ENCODE data around the gene PDRG1.
"Not testable (repeated sequence)": the region's sequence is repeated elsewhere in the genome, so short reads cannot be mapped to it uniquely, and the experiment has no call there.

PDRG1 gene

GRCh38 chr20:31925631-31926030, 26.2 kb downstream of the PDRG1 start:
- no peak for DNase-seq

GRCh38 chr20:31924561-31924960, 27.3 kb downstream of the PDRG1 start:
- DNase-seq = no peak

- no peak for DNase-seq
These were observed 28.2 kb downstream of the PDRG1 start for GRCh38 chr20:31923388-31924331.

GRCh38 chr20:31922588-31922987, 29.3 kb downstream of the PDRG1 start:
- no peak for DNase-seq

GRCh38 chr20:31922181-31922580, 29.7 kb downstream of the PDRG1 start:
- DNase-seq = no peak

GRCh38 chr20:31921480-31921879, 30.4 kb downstream of the PDRG1 start:
- DNase-seq = not testable (repeated sequence)

GRCh38 chr20:31920275-31920855, 31.5 kb downstream of the PDRG1 start:
- no peak for DNase-seq

GRCh38 chr20:31919410-31920155, 32.3 kb downstream of the PDRG1 start:
- DNase-seq = no peak

GRCh38 chr20:31918466-31919105, 33.3 kb downstream of the PDRG1 start:
- no peak for DNase-seq

- peak; percentile 32 for DNase-seq
These were observed 33.9 kb downstream of the PDRG1 start for GRCh38 chr20:31917962-31918412.

GRCh38 chr20:31916708-31917107, 35.1 kb downstream of the PDRG1 start:
- no peak for DNase-seq

GRCh38 chr20:31915491-31916280, 36.2 kb downstream of the PDRG1 start:
- DNase-seq = no peak

GRCh38 chr20:31914170-31914569, 37.7 kb downstream of the PDRG1 start:
- DNase-seq = no peak

- no peak for DNase-seq
These were observed 38.3 kb downstream of the PDRG1 start for GRCh38 chr20:31913431-31914157.

GRCh38 chr20:31910071-31910803, 41.6 kb downstream of the PDRG1 start:
- DNase-seq = no peak

- DNase-seq = no peak
These were observed 42.4 kb downstream of the PDRG1 start for GRCh38 chr20:31909253-31910070.

GRCh38 chr20:31908424-31908823, 43.4 kb downstream of the PDRG1 start:
- DNase-seq = no peak

- no peak for DNase-seq
These were observed 43.8 kb downstream of the PDRG1 start for GRCh38 chr20:31908016-31908415.

- no peak for DNase-seq
These were observed 44.8 kb downstream of the PDRG1 start for GRCh38 chr20:31907046-31907445.

GRCh38 chr20:31906001-31906400, 45.8 kb downstream of the PDRG1 start:
- DNase-seq = no peak
